K562 (cell line): ENCODE measurements around the gene PPP1R13B. TPM values are rescaled to one million over a fixed set of nuclear protein-coding genes. Genes with fewer than 3 reads are reported as not detected.

Source experiments
- ATAC-seq: fragments of 200-7000 bp; cut with Tn5 transposase; 3 replicates; pipeline ENCODE4 v1.9.1; 2020; ENCODE audit warnings: moderate library complexity
- BruUV-seq: library from RNA; stranded (reverse); fragments of 400-500 nt; replicated peaks from 2 replicates; lab custom pipeline; 2021; lab: Mats Ljungman, UMichigan
- CTCF ChIA-PET: fragments of 300-600 bp; formaldehyde crosslinking; extraction: SDS; loops from one replicate; lab custom pipeline; 2021; ENCODE audit warnings: low intra/inter-chr PET ratio; lab: Yijun Ruan, JAX
- POLR2A ChIA-PET: fragments of 300-600, 350-650 bp; sonication (Branson Sonifier 250); formaldehyde crosslinking; extraction: SDS; loops from one replicate; lab custom pipeline; 2021; ENCODE audit warnings: antibody characterized with exemption, inconsistent platforms; lab: Yijun Ruan, JAX
- DNase-seq, 4 experiments: peaks; one replicate each; pipeline versions ENCODE4 v3.0.0 to v3.0.0-alpha.2; 2011 to 2018; ENCODE audit warnings: low spot score in 3 of 4, mixed read lengths in 3 of 4; ENCODE audit errors: extremely low read depth in 1 of 4
- FAIRE-seq: peaks from 2 replicates; lab custom pipeline; 2011; peaks lifted over from hg19 to GRCh38; lab: Jason Lieb, UNC
- H2AFZ ChIP-seq: 2 replicates; pipeline ENCODE4 v1.6.0; 2011; ENCODE audit warnings: low read depth, low read length, control low read depth, inconsistent platforms
- H3K27ac ChIP-seq: fragments of 200-600 bp; 3 replicates; pipeline ENCODE4 v1.8.0; 2011; ENCODE audit warnings: low read depth, mild to moderate bottlenecking, control low read depth, inconsistent platforms, low read length, moderate library complexity, mixed read lengths; ENCODE audit errors: extremely low read depth
- H3K27me3 ChIP-seq, 2 experiments: fragments of 300-600 bp in 1 of 2; 2 replicates in 1 of 2; 3 replicates in 1 of 2; pipeline versions ENCODE4 v1.6.0 to v1.8.0; 2011; ENCODE audit warnings: inconsistent platforms in 2 of 2, low read length in 2 of 2, mild to moderate bottlenecking in 1 of 2, mixed read lengths in 1 of 2, moderate library complexity in 1 of 2; ENCODE audit not compliant: control insufficient read depth in 2 of 2, insufficient read depth in 2 of 2
- H3K36me3 ChIP-seq: fragments of 300-600 bp; 3 replicates; pipeline ENCODE4 v1.8.0; 2011; ENCODE audit warnings: mild to moderate bottlenecking, low read length, inconsistent platforms; ENCODE audit not compliant: control insufficient read depth, insufficient read depth
- H3K4me1 ChIP-seq, 2 experiments: fragments of 200-600 bp in 1 of 2; replicated peaks in 1 of 2; 2 replicates in 1 of 2; 3 replicates in 1 of 2; pipeline versions ENCODE4 v1.5.1 to v1.8.0; 2011; ENCODE audit warnings: inconsistent platforms in 2 of 2, low read length in 2 of 2, mild to moderate bottlenecking in 1 of 2, mixed read lengths in 1 of 2, moderate library complexity in 1 of 2; ENCODE audit not compliant: control insufficient read depth in 2 of 2, insufficient read depth in 2 of 2
- H3K4me2 ChIP-seq: 2 replicates; pipeline ENCODE4 v1.6.1; 2011; ENCODE audit warnings: low read length, control low read depth, inconsistent platforms, mixed read lengths; ENCODE audit not compliant: insufficient read depth
- H3K4me3 ChIP-seq: fragments of 200-600 bp; sonication (generic), shearing (Covaris generic); 2 replicates; pipeline ENCODE4 v1.5.1; 2016; ENCODE audit warnings: control low read depth, inconsistent platforms
- H3K79me2 ChIP-seq: fragments of 200-600 bp; 3 replicates; pipeline ENCODE4 v1.8.0; 2011; ENCODE audit warnings: low read length, inconsistent platforms; ENCODE audit not compliant: control insufficient read depth, insufficient read depth
- H3K9ac ChIP-seq, 2 experiments: 2 replicates each; pipeline versions ENCODE4 v1.6.0 to v1.6.1; 2011; ENCODE audit warnings: low read depth in 2 of 2, low read length in 2 of 2, control low read depth in 1 of 2, inconsistent platforms in 1 of 2, mild to moderate bottlenecking in 1 of 2, mixed read lengths in 1 of 2; ENCODE audit not compliant: insufficient read depth in 1 of 2
- H3K9me1 ChIP-seq: one replicate; pipeline ENCODE4 v1.6.0; 2011; ENCODE audit warnings: inconsistent platforms, mild to moderate bottlenecking, low read length, moderate library complexity; ENCODE audit not compliant: control insufficient read depth, insufficient read depth
- H3K9me3 ChIP-seq: replicated peaks from 2 replicates; pipeline ENCODE4 v1.5.1; 2011; ENCODE audit warnings: low read depth, low read length, inconsistent platforms; ENCODE audit not compliant: control insufficient read depth, insufficient read depth
- H4K20me1 ChIP-seq: replicated peaks from 2 replicates; pipeline ENCODE4 v1.6.1; 2011; ENCODE audit warnings: low read length, inconsistent platforms, mixed read lengths; ENCODE audit not compliant: control insufficient read depth, insufficient read depth
- CBFA2T2 ChIP-seq: fragments of 450-650 bp; conservative IDR thresholded peaks from 2 replicates; pipeline ENCODE4 v1.6.1; 2017; ENCODE audit warnings: mild to moderate bottlenecking
- CBFB ChIP-seq: sonication (generic); formaldehyde crosslinking; IDR thresholded peaks from 2 replicates; pipeline ENCODE4 v1.4.0; 2020; ENCODE audit warnings: mild to moderate bottlenecking, missing genetic modification reagents
- CBX3 ChIP-seq, 2 experiments: IDR thresholded peaks; 1 replicate in 1 of 2; 2 replicates in 1 of 2; pipeline ENCODE4 v1.6.1; 2012; ENCODE audit warnings: inconsistent platforms in 2 of 2, low read length in 2 of 2, borderline replicate concordance in 1 of 2, control low read depth in 1 of 2
- EP300 ChIP-seq: IDR thresholded peaks from 2 replicates; pipeline ENCODE4 v1.6.1; 2012; ENCODE audit warnings: low read length, improper control_type of control experiment
- KDM1A ChIP-seq, 2 experiments: fragments of 450-650 bp; IDR thresholded peaks; 2 replicates each; pipeline ENCODE4 v1.6.1; 2016; ENCODE audit warnings: mild to moderate bottlenecking in 2 of 2
- RCOR1 ChIP-seq, 2 experiments: IDR thresholded peaks; 2 replicates each; pipeline ENCODE4 v1.6.1; 2012; ENCODE audit warnings: low read depth in 2 of 2, low read length in 2 of 2, borderline replicate concordance in 1 of 2, improper control_type of control experiment in 1 of 2
- ZNF347 ChIP-seq: fragments of 450-650 bp; formaldehyde crosslinking; IDR thresholded peaks from 2 replicates; pipeline ENCODE4 v1.4.0; 2020; ENCODE audit warnings: low read depth, mild to moderate bottlenecking, moderate library complexity
- in situ Hi-C: fragments of 300-500 bp; cut with MboI; formaldehyde crosslinking; loops from 4 replicates; pipeline ENCODE4 v1.15.0; 2018; ENCODE audit warnings: inconsistent platforms, mixed read lengths
- intact Hi-C: fragments of 100-400 bp; cut with micrococcal nuclease; formaldehyde crosslinking; loops from 2 replicates; pipeline ENCODE4 v1.14.2; 2022
- polyA plus RNA-seq, 8 experiments: library from polyadenylated mRNA; depleted of rRNA in 4 of 8; stranded (reverse) in 5 of 8; unstranded in 3 of 8; fragments of >200 nt; fragmentation: Nextera tagmentation in 2 of 8; fragmentation: Illumina TruSeq in 1 of 8; extraction: Ambion mirVana in 2 of 8; extraction: Trizol in 1 of 8; gene quantifications; 2 replicates each; pipeline versions ENCODE4 v1.2.1 to v1.2.3, GENCODE V29; 2011 to 2014; ENCODE audit warnings: inconsistent platforms in 1 of 8, missing spikeins in 1 of 8
- total RNA-seq, 7 experiments: library from RNA; depleted of rRNA in 6 of 7; stranded (reverse); fragments of >200 nt in 6 of 7; fragmentation: Illumina TruSeq in 2 of 7; extraction: Trizol in 2 of 7; gene quantifications; 2 replicates each; pipeline versions ENCODE4 v1.2.1 to v1.2.3, GENCODE V29; 2011 to 2021; ENCODE audit warnings: low replicate concordance in 1 of 7
- TF ChIP-seq, protein P1 (sequence below), 2 experiments: fragments of 250-450 bp in 1 of 2; fragments of 450-650 bp in 1 of 2; sonication (Bioruptor Pico) in 1 of 2; IDR thresholded peaks; 2 replicates each; pipeline versions ENCODE4 v1.6.1 to v1.8.0; 2016 to 2021; ENCODE audit warnings: mild to moderate bottlenecking in 2 of 2, moderate library complexity in 2 of 2, missing compliant biosample characterization in 1 of 2, missing genetic modification characterization in 1 of 2
- TF ChIP-seq, protein P2 (sequence below): fragments of 250-450 bp; sonication (Bioruptor Pico); IDR thresholded peaks from 2 replicates; pipeline ENCODE4 v1.4.0; 2020; ENCODE audit warnings: mild to moderate bottlenecking, moderate library complexity

The PPP1R13B gene
- total and polyA plus RNA-seq, 9 of the 15 experiments (the other 6 are each of a cell fraction or from before 2014, with no cell fraction given) = 0.03 to 1.7 (median 0.15) TPM

GRCh38 chr14:103803661-103804060 lies 43.7 kb downstream of the PPP1R13B start:
- intact Hi-C loops (no loop called here), in situ Hi-C loops (no loop called here)
- no peak for DNase-seq
- Histone ChIP-seq H3K79me2 (no peaks in the 10 kb centered on the region), H3K9me1 (no peaks in the 10 kb centered on the region), H3K36me3 (no peaks in the 10 kb centered on the region), H3K4me1 (no peaks in the 10 kb centered on the region), H3K4me2 (no peak overlapping the region), H3K9ac (no peak overlapping the region), H3K27ac (no peak overlapping the region), H2AFZ (no peak overlapping the region), H3K9me3 (no peaks in the 10 kb centered on the region), H3K27me3 (peaks cover 0 to 5% of the 10 kb centered on the region in 2 experiments; a peak in 3 of 5 replicates), H3K4me3 (no peak overlapping the region), H4K20me1 (no peaks in the 10 kb centered on the region)
- TF ChIP-seq KDM1A (IDR thresholded peaks at IDR 0.05) = no peak
- no peak for TF ChIP-seq CBFA2T2
- TF ChIP-seq, protein P1, sequence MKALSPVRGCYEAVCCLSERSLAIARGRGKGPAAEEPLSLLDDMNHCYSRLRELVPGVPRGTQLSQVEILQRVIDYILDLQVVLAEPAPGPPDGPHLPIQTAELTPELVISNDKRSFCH (CRISPR knock-in tag; IDR thresholded peaks at IDR 0.05) = no peak
- TF ChIP-seq, protein P1 (tag; IDR thresholded peaks at IDR 0.05) = no peak
- TF ChIP-seq CBX3 (IDR thresholded peaks at IDR 0.05; ENCODE audit: borderline replicate concordance in 1 of 2, low read length in 2 of 2) = no peak
- TF ChIP-seq, protein P2, sequence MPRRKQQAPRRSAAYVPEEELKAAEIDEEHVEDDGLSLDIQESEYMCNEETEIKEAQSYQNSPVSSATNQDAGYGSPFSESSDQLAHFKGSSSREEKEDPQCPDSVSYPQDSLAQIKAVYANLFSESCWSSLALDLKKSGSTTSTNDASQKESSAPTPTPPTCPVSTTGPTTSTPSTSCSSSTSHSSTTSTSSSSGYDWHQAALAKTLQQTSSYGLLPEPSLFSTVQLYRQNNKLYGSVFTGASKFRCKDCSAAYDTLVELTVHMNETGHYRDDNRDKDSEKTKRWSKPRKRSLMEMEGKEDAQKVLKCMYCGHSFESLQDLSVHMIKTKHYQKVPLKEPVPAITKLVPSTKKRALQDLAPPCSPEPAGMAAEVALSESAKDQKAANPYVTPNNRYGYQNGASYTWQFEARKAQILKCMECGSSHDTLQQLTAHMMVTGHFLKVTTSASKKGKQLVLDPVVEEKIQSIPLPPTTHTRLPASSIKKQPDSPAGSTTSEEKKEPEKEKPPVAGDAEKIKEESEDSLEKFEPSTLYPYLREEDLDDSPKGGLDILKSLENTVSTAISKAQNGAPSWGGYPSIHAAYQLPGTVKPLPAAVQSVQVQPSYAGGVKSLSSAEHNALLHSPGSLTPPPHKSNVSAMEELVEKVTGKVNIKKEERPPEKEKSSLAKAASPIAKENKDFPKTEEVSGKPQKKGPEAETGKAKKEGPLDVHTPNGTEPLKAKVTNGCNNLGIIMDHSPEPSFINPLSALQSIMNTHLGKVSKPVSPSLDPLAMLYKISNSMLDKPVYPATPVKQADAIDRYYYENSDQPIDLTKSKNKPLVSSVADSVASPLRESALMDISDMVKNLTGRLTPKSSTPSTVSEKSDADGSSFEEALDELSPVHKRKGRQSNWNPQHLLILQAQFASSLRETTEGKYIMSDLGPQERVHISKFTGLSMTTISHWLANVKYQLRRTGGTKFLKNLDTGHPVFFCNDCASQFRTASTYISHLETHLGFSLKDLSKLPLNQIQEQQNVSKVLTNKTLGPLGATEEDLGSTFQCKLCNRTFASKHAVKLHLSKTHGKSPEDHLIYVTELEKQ (CRISPR knock-in tag) = no peak
- TF ChIP-seq EP300 = no peak
- no peak for TF ChIP-seq CBFB (CRISPR knock-in tag)
- TF ChIP-seq ZNF347 (CRISPR knock-in tag) = no peak
- no peak for TF ChIP-seq RCOR1 (IDR thresholded peaks at IDR 0.05; ENCODE audit: borderline replicate concordance in 1 of 2, low read depth in 2 of 2, low read length in 2 of 2)
- ChIA-PET POLR2A (no interaction called here), CTCF (interaction anchor here (0.6 kb wide), 1 partner anchor 8 kb away, joined by 3 read pairs; no protein-coding TSS in a partner anchor)
- ATAC-seq = no peak
- no TSS peak for BruUV-seq
- no peak for FAIRE-seq
